ENCODE measurements around the gene AGXT2. TPM values are rescaled to one million over a fixed set of nuclear protein-coding genes. Genes with fewer than 3 reads are reported as not detected.

AGXT2 gene
- total and polyA plus RNA-seq, 2 of the 13 experiments (the other 11 are each of a cell fraction or from before 2014, with no cell fraction given), result 0.04 to 0.13 TPM

DNA sequence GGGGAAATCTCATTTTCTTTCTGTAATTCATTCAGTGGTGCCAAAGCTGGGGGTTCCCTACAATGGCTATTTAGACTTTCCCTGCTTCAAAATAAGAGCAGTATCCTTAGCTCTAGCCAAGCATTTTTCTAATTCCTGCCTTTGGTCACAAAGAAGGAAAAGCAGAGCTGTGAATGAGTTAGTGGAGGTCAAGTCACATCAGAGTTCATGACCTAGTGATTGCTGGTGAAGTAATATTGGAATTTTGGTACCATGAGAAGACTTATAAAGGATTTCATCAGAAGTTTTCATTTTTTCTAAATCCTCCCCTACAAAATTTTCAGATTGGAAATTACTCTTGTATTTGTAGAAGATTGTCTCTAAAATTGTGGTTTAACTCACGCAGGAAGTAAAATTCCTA is 90.4 kb downstream of the AGXT2 start:
- H3K27me3 ChIP-seq (ENCODE audit: control insufficient read depth in 1 of 2, insufficient read depth in 2 of 2, low read length in 2 of 2), result no peaks in the 10 kb centered on the region
- no peaks in the 10 kb centered on the region for H3K79me2 ChIP-seq (ENCODE audit: insufficient read depth, low read length)
- BruUV-seq (replicated peaks), result no TSS peak
- POLR2A ChIA-PET, result interaction anchor here (1.3 kb wide), 1 partner anchor 27 kb away, joined by 3 read pairs; no protein-coding TSS in a partner anchor
- ATAC-seq (no peak), FAIRE-seq (no peak), DNase-seq (ENCODE audit: low spot score) (no peak)
- no peaks in the 10 kb centered on the region for H3K4me1 ChIP-seq (ENCODE audit: insufficient read depth, low read length)
- no peak overlapping the region for H3K4me2 ChIP-seq (ENCODE audit: low read depth, low read length)
- H3K9ac ChIP-seq (ENCODE audit: insufficient read depth, low read depth, low read length), result no peak overlapping the region
- TF ChIP-seq ZNF773 (CRISPR knock-in tag; IDR thresholded peaks at IDR 0.05; ENCODE audit: borderline replicate concordance) (no peak), SMARCE1 (IDR thresholded peaks at IDR 0.05; ENCODE audit: borderline replicate concordance) (no peak), PHF21A (CRISPR knock-in tag; IDR thresholded peaks at IDR 0.05) (no peak), MIXL1 (CRISPR knock-in tag; IDR thresholded peaks at IDR 0.05) (no peak)
- no peak overlapping the region for H3K27ac ChIP-seq (ENCODE audit: extremely low read length, insufficient read depth, low read length)
- H3K9me3 ChIP-seq (ENCODE audit: low read length), result no peaks in the 10 kb centered on the region
- 97% methylated on average over 1 of the region's 1 CpG for WGBS (ENCODE audit: low lambda C conversion rate)
- peaks cover 0 to 2% of the 10 kb centered on the region in 2 experiments; a peak in 1 of 5 replicates for H3K36me3 ChIP-seq (replicated peaks in 1 of 2; ENCODE audit: control insufficient read depth in 1 of 2, insufficient read depth in 2 of 2, low read length in 2 of 2)
- CTCF ChIA-PET (ENCODE audit: low intra/inter-chr PET ratio, low total read pairs), result interaction anchor here (1.5 to 3.0 kb wide), 2 partner anchors 46 to 245 kb away, joined by 3 to 24 read pairs; no protein-coding TSS in a partner anchor
- in situ Hi-C loops (cut with HindIII; ENCODE audit: extremely low pct_ligation_motif_present, low pct_unique_long_range_greater_than_20kb) (no loop called here), intact Hi-C loops (cut with micrococcal nuclease; ENCODE audit: unreplicated experiment) (no loop called here)
- no peak overlapping the region for H3K4me3 ChIP-seq (replicated peaks in 1 of 3; ENCODE audit: insufficient read depth in 1 of 3, low read depth in 2 of 3, low read length in 3 of 3)
- H2AFZ ChIP-seq (ENCODE audit: low read length), result no peak overlapping the region
- H4K20me1 ChIP-seq (ENCODE audit: insufficient read depth, low read length), result no peaks in the 10 kb centered on the region

Other genes with a start within 250 kb of the AGXT2 start
- gene TTC23L, start 208.8 kb downstream of the AGXT2 start, total RNA-seq (2016; rRNA removed; fragmentation: Illumina TruSeq; extraction: Trizol), result 1.1 and 1.4 TPM in 2 replicates
- gene TTC23L, start 208.8 kb downstream of the AGXT2 start, polyA plus RNA-seq (2011; rRNA removed), result 0.37 and 0.54 TPM in 2 replicates
- gene RAD1, start 132.4 kb downstream of the AGXT2 start, total RNA-seq (2016; rRNA removed; fragmentation: Illumina TruSeq; extraction: Trizol), result 39.1 and 51.0 TPM in 2 replicates
- gene RAD1, start 132.4 kb downstream of the AGXT2 start, polyA plus RNA-seq (2011; rRNA removed), result 12.7 and 14.7 TPM in 2 replicates
- gene BRIX1, start 132.2 kb downstream of the AGXT2 start, total RNA-seq (2016; rRNA removed; fragmentation: Illumina TruSeq; extraction: Trizol), result 78.4 and 114 TPM in 2 replicates
- 16.4 and 23.6 TPM in 2 replicates for gene BRIX1, start 132.2 kb downstream of the AGXT2 start, polyA plus RNA-seq (2011; rRNA removed)
- 41.6 and 46.4 TPM in 2 replicates for gene DNAJC21, start 118.4 kb downstream of the AGXT2 start, total RNA-seq (2016; rRNA removed; fragmentation: Illumina TruSeq; extraction: Trizol)
- 8.0 and 10.9 TPM in 2 replicates for gene DNAJC21, start 118.4 kb downstream of the AGXT2 start, polyA plus RNA-seq (2011; rRNA removed)
- gene PRLR, start 182.5 kb upstream of the AGXT2 start, total RNA-seq (2016; rRNA removed; fragmentation: Illumina TruSeq; extraction: Trizol), result 13.3 and 22.2 TPM in 2 replicates
- gene PRLR, start 182.5 kb upstream of the AGXT2 start, polyA plus RNA-seq (2011; rRNA removed), result 7.8 and 12.2 TPM in 2 replicates